Thymus (tissue), 11 donors: ENCODE results near the gene CD300LG. TPM values are rescaled to one million over a fixed set of nuclear protein-coding genes. Genes with fewer than 3 reads are reported as not detected.
A peak's percentile ranks its signal among the peaks of the same experiment; 100 is the strongest.
"Not testable (repeated sequence)": the region's sequence is repeated elsewhere in the genome, so short reads cannot be mapped to it uniquely, and the experiment has no call there.

Source experiments
- DNase-seq, 9 donors: peaks; one replicate each; pipeline ENCODE4 v3.0.0-alpha.2; 2013; ENCODE audit warnings: low spot score in 9 of 9, low read depth in 6 of 9, missing footprints in 1 of 9
- H3K27ac ChIP-seq, 2 donors: one replicate each; pipeline ENCODE4 v1.5.1; 2013; ENCODE audit warnings: control low read depth in 1 of 2, low read depth in 1 of 2, low read length in 1 of 2, mild to moderate bottlenecking in 1 of 2, moderate library complexity in 1 of 2
- H3K27me3 ChIP-seq, 2 donors: one replicate each; pipeline ENCODE4 v1.5.1; 2013; ENCODE audit warnings: low read length in 1 of 2; ENCODE audit not compliant: control insufficient read depth in 2 of 2, insufficient read depth in 1 of 2
- H3K36me3 ChIP-seq, 2 donors: one replicate each; pipeline ENCODE4 v1.5.1; 2013; ENCODE audit warnings: low read length in 1 of 2, mild to moderate bottlenecking in 1 of 2, moderate library complexity in 1 of 2; ENCODE audit not compliant: control insufficient read depth in 2 of 2, insufficient read depth in 2 of 2
- H3K4me1 ChIP-seq, 2 donors: one replicate each; pipeline ENCODE4 v1.5.1; 2013; ENCODE audit warnings: low read length in 2 of 2; ENCODE audit not compliant: control insufficient read depth in 2 of 2, insufficient read depth in 2 of 2
- H3K4me3 ChIP-seq, 2 donors: one replicate each; pipeline ENCODE4 v1.5.1; 2013; ENCODE audit warnings: low read length in 2 of 2, control low read depth in 1 of 2, mild to moderate bottlenecking in 1 of 2
- H3K9me3 ChIP-seq, 2 donors: one replicate each; pipeline ENCODE4 v1.5.1; 2013; ENCODE audit warnings: low read length in 1 of 2, mild to moderate bottlenecking in 1 of 2; ENCODE audit not compliant: control insufficient read depth in 2 of 2, insufficient read depth in 1 of 2
- WGBS: extraction: QIAGEN DNeasy Blood & Tissue Kit; methylation state at CpG from one replicate; pipeline ENCODE4 v1.1.7; 2013; 5-methylcytosine and 5-hydroxymethylcytosine counted together
- polyA plus RNA-seq: library from polyadenylated mRNA; stranded (reverse); fragments of 200-250 nt; gene quantifications from one replicate; pipeline ENCODE4 v1.2.3, GENCODE V29; 2013
- total RNA-seq: library from RNA; stranded (reverse); fragments of 120-200 nt; gene quantifications from one replicate; pipeline ENCODE4 v1.2.4, GENCODE V29; 2013
- donor health status: healthy.

Gene CD300LG
- total and polyA plus RNA-seq, 2 donors = 0.71 to 5.7 TPM

GRCh38 chr17:43832168-43832975 lies 14.6 kb upstream of the CD300LG start:
- Histone ChIP-seq H3K4me1 (peaks cover 0 to 5% of the 10 kb centered on the region in 2 donors), H3K27me3 (peaks cover 31 to 60% of the 10 kb centered on the region in 2 donors), H3K4me3 (peak overlapping the region in 1 of 2 donors; percentile 47), H3K36me3 (no peaks in the 10 kb centered on the region), H3K27ac (no peak overlapping the region), H3K9me3 (peaks cover 0 to 3% of the 10 kb centered on the region in 2 donors)
- DNase-seq = no peak
- WGBS = 14% methylated on average over 48 of the region's 51 CpGs

- Histone ChIP-seq H3K9me3 (peaks cover 0 to 3% of the 10 kb centered on the region in 2 donors), H3K27me3 (peaks cover 31 to 60% of the 10 kb centered on the region in 2 donors), H3K27ac (no peak within 1 kb of the TSS), H3K4me1 (peaks cover 0 to 5% of the 10 kb centered on the region in 2 donors), H3K36me3 (no peaks in the 10 kb centered on the region), H3K4me3 (peak within 1 kb of the TSS in 1 of 2 donors; percentile 47)
- peak in 4 of 9 donors; percentile 7 to 44 (median 13) for DNase-seq
- 2% methylated on average over 85 of the region's 87 CpGs for WGBS
Measured at GRCh38 chr17:43832976-43833829, 13.8 kb upstream of the CD300LG start, which contains the start of gene MPP3. Gene MPP3, minus strand, starts transcription at chr17:43833146. Its CDS starts 1,240 bp downstream, at chr17:43831906.

GRCh38 chr17:43834106-43834505 lies 12.9 kb upstream of the CD300LG start:
- H3K36me3 ChIP-seq = no peaks in the 10 kb centered on the region
- 69% methylated on average over 2 of the region's 2 CpGs for WGBS
- H3K27me3 ChIP-seq = peaks cover 31 to 60% of the 10 kb centered on the region in 2 donors
- peaks cover 0 to 5% of the 10 kb centered on the region in 2 donors for H3K4me1 ChIP-seq
- peaks cover 0 to 3% of the 10 kb centered on the region in 2 donors for H3K9me3 ChIP-seq
- H3K27ac ChIP-seq = no peak overlapping the region
- no peak overlapping the region for H3K4me3 ChIP-seq
- DNase-seq = no peak

GRCh38 chr17:43839670-43840108 lies 7.3 kb upstream of the CD300LG start:
- no peaks in the 10 kb centered on the region for H3K9me3 ChIP-seq
- DNase-seq = no peak
- H3K27me3 ChIP-seq = peaks cover 0 to 19% of the 10 kb centered on the region in 2 donors
- 71% methylated on average over 7 of the region's 7 CpGs for WGBS
- no peaks in the 10 kb centered on the region for H3K36me3 ChIP-seq
- no peaks in the 10 kb centered on the region for H3K4me1 ChIP-seq
- H3K4me3 ChIP-seq = no peak overlapping the region
- H3K27ac ChIP-seq = no peak overlapping the region

GRCh38 chr17:43840814-43841213 lies 6.2 kb upstream of the CD300LG start:
- DNase-seq = no peak
- WGBS = 86% methylated on average over 4 of the region's 4 CpGs
- H3K4me1 ChIP-seq = no peaks in the 10 kb centered on the region
- H3K9me3 ChIP-seq = no peaks in the 10 kb centered on the region
- no peak overlapping the region for H3K27ac ChIP-seq
- H3K27me3 ChIP-seq = peaks cover 0 to 12% of the 10 kb centered on the region in 2 donors
- no peak overlapping the region for H3K4me3 ChIP-seq
- no peaks in the 10 kb centered on the region for H3K36me3 ChIP-seq

- H3K9me3 ChIP-seq = no peaks in the 10 kb centered on the region
- WGBS = 91% methylated on average over 4 of the region's 4 CpGs
- H3K4me3 ChIP-seq = no peak overlapping the region
- H3K27me3 ChIP-seq = peaks cover 0 to 12% of the 10 kb centered on the region in 2 donors
- no peaks in the 10 kb centered on the region for H3K36me3 ChIP-seq
- no peak for DNase-seq
- no peaks in the 10 kb centered on the region for H3K4me1 ChIP-seq
- no peak overlapping the region for H3K27ac ChIP-seq
Measured at GRCh38 chr17:43841282-43841681, 5.7 kb upstream of the CD300LG start.

- not testable (repeated sequence) for DNase-seq, H3K4me1 ChIP-seq, H3K36me3 ChIP-seq, H3K27ac ChIP-seq, H3K9me3 ChIP-seq, H3K4me3 ChIP-seq
- WGBS = 86% methylated on average over 54 of the region's 54 CpGs
- H3K27me3 ChIP-seq = peaks cover 0 to 16% of the 10 kb centered on the region in 2 donors
Measured at GRCh38 chr17:43842091-43842974, 4.6 kb upstream of the CD300LG start.

GRCh38 chr17:43842975-43843325 lies 4.0 kb upstream of the CD300LG start:
- no peak overlapping the region for H3K27ac ChIP-seq
- no peaks in the 10 kb centered on the region for H3K9me3 ChIP-seq
- no peak overlapping the region for H3K4me3 ChIP-seq
- peaks cover 0 to 3% of the 10 kb centered on the region in 2 donors for H3K4me1 ChIP-seq
- WGBS = 67% methylated on average over 7 of the region's 7 CpGs
- DNase-seq = no peak
- no peaks in the 10 kb centered on the region for H3K36me3 ChIP-seq
- peaks cover 0 to 16% of the 10 kb centered on the region in 2 donors for H3K27me3 ChIP-seq
